K562 (cell line): ENCODE results near the gene ACTN1. TPM values are rescaled to one million over a fixed set of nuclear protein-coding genes. Genes with fewer than 3 reads are reported as not detected.

Experiments used
- ATAC-seq: fragments of 200-7000 bp; cut with Tn5 transposase; 3 replicates; pipeline ENCODE4 v1.9.1; 2020; ENCODE audit warnings: moderate library complexity
- BruUV-seq: library from RNA; stranded (reverse); fragments of 400-500 nt; replicated peaks from 2 replicates; lab custom pipeline; 2021; lab: Mats Ljungman, UMichigan
- CTCF ChIA-PET: fragments of 300-600 bp; formaldehyde crosslinking; extraction: SDS; loops from one replicate; lab custom pipeline; 2021; ENCODE audit warnings: low intra/inter-chr PET ratio; lab: Yijun Ruan, JAX
- POLR2A ChIA-PET: fragments of 300-600, 350-650 bp; sonication (Branson Sonifier 250); formaldehyde crosslinking; extraction: SDS; loops from one replicate; lab custom pipeline; 2021; ENCODE audit warnings: antibody characterized with exemption, inconsistent platforms; lab: Yijun Ruan, JAX
- DNase-seq, 4 experiments: peaks; one replicate each; pipeline versions ENCODE4 v3.0.0 to v3.0.0-alpha.2; 2011 to 2018; ENCODE audit warnings: low spot score in 3 of 4, mixed read lengths in 3 of 4; ENCODE audit errors: extremely low read depth in 1 of 4
- FAIRE-seq: peaks from 2 replicates; lab custom pipeline; 2011; peaks lifted over from hg19 to GRCh38; lab: Jason Lieb, UNC
- H2AFZ ChIP-seq: 2 replicates; pipeline ENCODE4 v1.6.0; 2011; ENCODE audit warnings: low read depth, low read length, control low read depth, inconsistent platforms
- H3K27ac ChIP-seq: fragments of 200-600 bp; 3 replicates; pipeline ENCODE4 v1.8.0; 2011; ENCODE audit warnings: low read depth, mild to moderate bottlenecking, control low read depth, inconsistent platforms, low read length, moderate library complexity, mixed read lengths; ENCODE audit errors: extremely low read depth
- H3K27me3 ChIP-seq, 2 experiments: fragments of 300-600 bp in 1 of 2; 2 replicates in 1 of 2; 3 replicates in 1 of 2; pipeline versions ENCODE4 v1.6.0 to v1.8.0; 2011; ENCODE audit warnings: inconsistent platforms in 2 of 2, low read length in 2 of 2, mild to moderate bottlenecking in 1 of 2, mixed read lengths in 1 of 2, moderate library complexity in 1 of 2; ENCODE audit not compliant: control insufficient read depth in 2 of 2, insufficient read depth in 2 of 2
- H3K36me3 ChIP-seq: fragments of 300-600 bp; 3 replicates; pipeline ENCODE4 v1.8.0; 2011; ENCODE audit warnings: mild to moderate bottlenecking, low read length, inconsistent platforms; ENCODE audit not compliant: control insufficient read depth, insufficient read depth
- H3K4me1 ChIP-seq, 2 experiments: fragments of 200-600 bp in 1 of 2; replicated peaks in 1 of 2; 2 replicates in 1 of 2; 3 replicates in 1 of 2; pipeline versions ENCODE4 v1.5.1 to v1.8.0; 2011; ENCODE audit warnings: inconsistent platforms in 2 of 2, low read length in 2 of 2, mild to moderate bottlenecking in 1 of 2, mixed read lengths in 1 of 2, moderate library complexity in 1 of 2; ENCODE audit not compliant: control insufficient read depth in 2 of 2, insufficient read depth in 2 of 2
- H3K4me2 ChIP-seq: 2 replicates; pipeline ENCODE4 v1.6.1; 2011; ENCODE audit warnings: low read length, control low read depth, inconsistent platforms, mixed read lengths; ENCODE audit not compliant: insufficient read depth
- H3K4me3 ChIP-seq: fragments of 200-600 bp; sonication (generic), shearing (Covaris generic); 2 replicates; pipeline ENCODE4 v1.5.1; 2016; ENCODE audit warnings: control low read depth, inconsistent platforms
- H3K79me2 ChIP-seq: fragments of 200-600 bp; 3 replicates; pipeline ENCODE4 v1.8.0; 2011; ENCODE audit warnings: low read length, inconsistent platforms; ENCODE audit not compliant: control insufficient read depth, insufficient read depth
- H3K9ac ChIP-seq, 2 experiments: 2 replicates each; pipeline versions ENCODE4 v1.6.0 to v1.6.1; 2011; ENCODE audit warnings: low read depth in 2 of 2, low read length in 2 of 2, control low read depth in 1 of 2, inconsistent platforms in 1 of 2, mild to moderate bottlenecking in 1 of 2, mixed read lengths in 1 of 2; ENCODE audit not compliant: insufficient read depth in 1 of 2
- H3K9me1 ChIP-seq: one replicate; pipeline ENCODE4 v1.6.0; 2011; ENCODE audit warnings: inconsistent platforms, mild to moderate bottlenecking, low read length, moderate library complexity; ENCODE audit not compliant: control insufficient read depth, insufficient read depth
- H3K9me3 ChIP-seq: replicated peaks from 2 replicates; pipeline ENCODE4 v1.5.1; 2011; ENCODE audit warnings: low read depth, low read length, inconsistent platforms; ENCODE audit not compliant: control insufficient read depth, insufficient read depth
- H4K20me1 ChIP-seq: replicated peaks from 2 replicates; pipeline ENCODE4 v1.6.1; 2011; ENCODE audit warnings: low read length, inconsistent platforms, mixed read lengths; ENCODE audit not compliant: control insufficient read depth, insufficient read depth
- ELF1 ChIP-seq: fragments of 200-800 bp; sonication (Bioruptor generic); IDR thresholded peaks from 2 replicates; pipeline ENCODE4 v1.6.1; 2016; ENCODE audit warnings: missing genetic modification characterization, missing compliant biosample characterization
- FIP1L1 ChIP-seq: fragments of 200-400 bp; formaldehyde crosslinking; IDR thresholded peaks from 2 replicates; pipeline ENCODE4 v1.6.1; 2018; ENCODE audit warnings: mild to moderate bottlenecking, low read depth, low read length; ENCODE audit not compliant: poor library complexity, severe bottlenecking
- NFATC3 ChIP-seq: fragments of 450-650 bp; IDR thresholded peaks from 2 replicates; pipeline ENCODE4 v1.6.1; 2017; ENCODE audit warnings: mild to moderate bottlenecking
- NKRF ChIP-seq: fragments of 450-650 bp; IDR thresholded peaks from 2 replicates; pipeline ENCODE4 v1.6.1; 2016; ENCODE audit warnings: borderline replicate concordance
- RB1 ChIP-seq: fragments of 450-650 bp; IDR thresholded peaks from 2 replicates; pipeline ENCODE4 v1.6.1; 2017; ENCODE audit warnings: low read depth, mild to moderate bottlenecking
- SMARCA4 ChIP-seq: fragments of 450-650 bp; IDR thresholded peaks from 2 replicates; pipeline ENCODE4 v1.6.1; 2016
- SRSF9 ChIP-seq: fragments of 200-400 bp; formaldehyde crosslinking; IDR thresholded peaks from 2 replicates; pipeline ENCODE4 v1.6.1; 2017; ENCODE audit warnings: low read depth, low read length, borderline replicate concordance
- WGBS: fragments of 100-300 bp; shearing (Covaris generic); methylation state at CpG from one replicate; pipeline ENCODE4 v1.1.6; 2016; ENCODE audit warnings: low coverage, mixed read lengths; ENCODE audit not compliant: insufficient coverage; ENCODE audit errors: missing lambda C conversion rate; 5-methylcytosine and 5-hydroxymethylcytosine counted together
- in situ Hi-C: fragments of 300-500 bp; cut with MboI; formaldehyde crosslinking; loops from 4 replicates; pipeline ENCODE4 v1.15.0; 2018; ENCODE audit warnings: inconsistent platforms, mixed read lengths
- intact Hi-C: fragments of 100-400 bp; cut with micrococcal nuclease; formaldehyde crosslinking; loops from 2 replicates; pipeline ENCODE4 v1.14.2; 2022
- polyA plus RNA-seq, 8 experiments: library from polyadenylated mRNA; depleted of rRNA in 4 of 8; stranded (reverse) in 5 of 8; unstranded in 3 of 8; fragments of >200 nt; fragmentation: Nextera tagmentation in 2 of 8; fragmentation: Illumina TruSeq in 1 of 8; extraction: Ambion mirVana in 2 of 8; extraction: Trizol in 1 of 8; gene quantifications; 2 replicates each; pipeline versions ENCODE4 v1.2.1 to v1.2.3, GENCODE V29; 2011 to 2014; ENCODE audit warnings: inconsistent platforms in 1 of 8, missing spikeins in 1 of 8
- total RNA-seq, 7 experiments: library from RNA; depleted of rRNA in 6 of 7; stranded (reverse); fragments of >200 nt in 6 of 7; fragmentation: Illumina TruSeq in 2 of 7; extraction: Trizol in 2 of 7; gene quantifications; 2 replicates each; pipeline versions ENCODE4 v1.2.1 to v1.2.3, GENCODE V29; 2011 to 2021; ENCODE audit warnings: low replicate concordance in 1 of 7

The ACTN1 gene
- total and polyA plus RNA-seq, 9 of the 15 experiments (the other 6 are each of a cell fraction or from before 2014, with no cell fraction given) = 2.2 to 67.7 (median 34.5) TPM

- TF ChIP-seq SMARCA4 (no peak), NFATC3 (no peak), FIP1L1 (no peak), ELF1 (no peak), SRSF9 (no peak), RB1 (no peak), NKRF (no peak)
- Histone ChIP-seq H3K79me2 (peaks cover 50% of the 10 kb centered on the region), H4K20me1 (peaks cover 51% of the 10 kb centered on the region), H3K27me3 (no peaks in the 10 kb centered on the region), H2AFZ (no peak overlapping the region), H3K27ac (no peak overlapping the region), H3K4me3 (no peak overlapping the region), H3K9me1 (no peaks in the 10 kb centered on the region), H3K36me3 (peaks cover 10% of the 10 kb centered on the region; the same call in 1 of the 3 replicates), H3K4me1 (peaks cover 11 to 12% of the 10 kb centered on the region in 2 experiments; a peak in 4 of 5 replicates), H3K9me3 (no peaks in the 10 kb centered on the region), H3K9ac (peak overlapping the region in 1 of 2 experiments; percentile 26; a peak in 1 of 4 replicates), H3K4me2 (no peak overlapping the region)
- BruUV-seq = no TSS peak
- 79% methylated on average over 8 of the region's 8 CpGs for WGBS
- DNase-seq (no peak), FAIRE-seq (no peak), ATAC-seq (no peak)
- intact Hi-C loops (no loop called here), in situ Hi-C loops (no loop called here)
- ChIA-PET POLR2A (interaction anchor here (0.7 to 5.5 kb wide), 3 partner anchors 9 to 12 kb away, joined by 3 to 25 read pairs (median 8); no protein-coding TSS in a partner anchor), CTCF (no interaction called here)
Measured at GRCh38 chr14:68968051-68968450, 11.1 kb downstream of the ACTN1 start.
